Smooth muscle cell (in vitro differentiated cells): Measurements from ENCODE around the gene XYLT2. TPM values are rescaled to one million over a fixed set of nuclear protein-coding genes. Genes with fewer than 3 reads are reported as not detected.

Source experiments
- DNase-seq: peaks from one replicate; lab custom pipeline; 2025; ENCODE audit not compliant: unreplicated experiment; lab: John Stamatoyannopoulos, UW
- H2AFZ ChIP-seq: fragments of 200-600 bp; sonication (generic); 2 replicates; pipeline ENCODE4 v1.6.0; 2016; ENCODE audit warnings: antibody characterized with exemption, low read depth, mild to moderate bottlenecking
- H3F3A ChIP-seq: fragments of 200-600 bp; sonication (generic); 2 replicates; pipeline ENCODE4 v1.6.0; 2017; ENCODE audit warnings: antibody characterized with exemption, low read depth
- H3K27ac ChIP-seq: fragments of 200-600 bp; sonication (generic); 2 replicates; pipeline ENCODE4 v1.5.1; 2016; ENCODE audit warnings: low read depth, mild to moderate bottlenecking
- H3K27me3 ChIP-seq: fragments of 200-600 bp; sonication (generic); 2 replicates; pipeline ENCODE4 v1.6.1; 2016; ENCODE audit warnings: low read depth, mild to moderate bottlenecking
- H3K36me3 ChIP-seq: fragments of 200-600 bp; sonication (generic); 2 replicates; pipeline ENCODE4 v1.5.1; 2016; ENCODE audit warnings: low read depth
- H3K4me1 ChIP-seq: fragments of 200-600 bp; sonication (generic); 2 replicates; pipeline ENCODE4 v1.5.1; 2016; ENCODE audit warnings: low read depth
- H3K4me2 ChIP-seq: fragments of 200-600 bp; sonication (generic); 2 replicates; pipeline ENCODE4 v1.6.0; 2016; ENCODE audit warnings: mild to moderate bottlenecking
- H3K4me3 ChIP-seq: fragments of 200-600 bp; sonication (generic); 2 replicates; pipeline ENCODE4 v1.5.1; 2016; ENCODE audit warnings: mild to moderate bottlenecking
- H3K79me2 ChIP-seq: fragments of 200-600 bp; sonication (generic); 2 replicates; pipeline ENCODE4 v1.6.0; 2016; ENCODE audit warnings: low read depth, mild to moderate bottlenecking
- H3K9ac ChIP-seq: fragments of 200-600 bp; sonication (generic); 2 replicates; pipeline ENCODE4 v1.6.0; 2016; ENCODE audit warnings: low read depth
- H3K9me3 ChIP-seq: fragments of 200-600 bp; sonication (generic); replicated peaks from 2 replicates; pipeline ENCODE4 v1.5.1; 2016; ENCODE audit warnings: low read depth
- H4K20me1 ChIP-seq: fragments of 200-600 bp; sonication (generic); 2 replicates; pipeline ENCODE4 v1.6.0; 2016; ENCODE audit warnings: low read depth
- CTCF ChIP-seq: fragments of 200-600 bp; sonication (generic); IDR thresholded peaks from 2 replicates; pipeline ENCODE4 v1.5.1; 2017; ENCODE audit warnings: borderline replicate concordance, mild to moderate bottlenecking, antibody characterized with exemption; ENCODE audit not compliant: insufficient read depth, poor library complexity, severe bottlenecking
- WGBS: methylation state at CpG from one replicate; pipeline ENCODE4 v1.1.7; 2016; ENCODE audit warnings: low lambda C conversion rate; 5-methylcytosine and 5-hydroxymethylcytosine counted together
- polyA plus RNA-seq: library from polyadenylated mRNA; unstranded; fragments of >200 nt; fragmentation: Nextera tagmentation; extraction: Ambion mirVana; gene quantifications from 2 replicates; pipeline ENCODE4 v1.2.1, GENCODE V29; 2016
- total RNA-seq: library from RNA; depleted of rRNA; stranded (reverse); fragments of >200 nt; gene quantifications from 2 replicates; pipeline ENCODE4 v1.2.3, GENCODE V29; 2014

XYLT2 gene
- total and polyA plus RNA-seq, 2 experiments from 2014 or later = 32.3 to 34.3 TPM

DNA sequence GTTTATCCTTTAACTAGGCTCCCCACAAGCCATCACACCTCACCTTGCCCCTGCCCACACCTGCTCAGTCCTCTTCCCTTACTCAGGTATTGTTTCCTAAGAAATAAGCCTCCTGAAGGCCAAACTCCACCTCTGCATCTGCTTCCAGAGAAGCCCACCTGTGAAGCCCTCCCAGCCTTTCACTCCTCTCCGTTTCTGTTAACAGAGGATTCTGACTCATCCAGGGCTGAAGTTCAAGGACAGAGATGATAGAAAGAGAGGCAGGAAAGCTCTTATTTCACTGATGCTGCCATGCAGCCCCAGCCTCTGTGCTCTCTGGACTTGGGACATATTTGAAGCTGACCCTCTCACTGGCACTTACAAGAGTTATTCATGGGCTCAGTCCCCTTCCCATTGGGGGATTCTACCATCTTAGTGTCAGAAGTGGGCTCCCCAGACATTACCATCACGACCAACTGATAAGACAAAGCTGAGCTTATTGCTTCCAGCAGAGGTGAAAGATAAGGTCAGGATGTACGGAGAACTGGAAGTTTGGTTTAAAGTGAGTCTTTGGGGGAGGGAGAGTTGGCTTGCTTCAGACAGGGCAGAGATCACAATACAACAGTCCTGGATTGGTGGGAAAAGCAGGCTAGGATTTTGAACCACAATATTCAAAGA lies 35.3 kb upstream of the XYLT2 start:
- no peaks in the 10 kb centered on the region for H3K36me3 ChIP-seq
- H4K20me1 ChIP-seq = no peaks in the 10 kb centered on the region
- no peak overlapping the region for H2AFZ ChIP-seq
- no peak for TF ChIP-seq CTCF
- 16% methylated on average over 3 of the region's 3 CpGs for WGBS
- no peak overlapping the region for H3K27ac ChIP-seq
- no peak overlapping the region for H3K4me2 ChIP-seq
- no peak for DNase-seq
- H3K79me2 ChIP-seq = no peaks in the 10 kb centered on the region
- no peaks in the 10 kb centered on the region for H3F3A ChIP-seq
- H3K4me1 ChIP-seq = no peaks in the 10 kb centered on the region
- no peaks in the 10 kb centered on the region for H3K9me3 ChIP-seq
- no peak overlapping the region for H3K9ac ChIP-seq
- no peaks in the 10 kb centered on the region for H3K27me3 ChIP-seq
- no peak overlapping the region for H3K4me3 ChIP-seq

GRCh38 chr17:50311112-50311460 lies 34.8 kb upstream of the XYLT2 start:
- 88% methylated on average over 1 of the region's 1 CpG for WGBS
- Histone ChIP-seq H3K79me2 (no peaks in the 10 kb centered on the region), H3K4me2 (no peak overlapping the region), H2AFZ (no peak overlapping the region), H3K36me3 (no peaks in the 10 kb centered on the region), H3K4me3 (no peak overlapping the region), H4K20me1 (no peaks in the 10 kb centered on the region), H3K4me1 (no peaks in the 10 kb centered on the region), H3K9ac (no peak overlapping the region), H3K27me3 (no peaks in the 10 kb centered on the region), H3K9me3 (no peaks in the 10 kb centered on the region), H3K27ac (no peak overlapping the region), H3F3A (no peaks in the 10 kb centered on the region)
- DNase-seq = no peak
- TF ChIP-seq CTCF = no peak

DNA sequence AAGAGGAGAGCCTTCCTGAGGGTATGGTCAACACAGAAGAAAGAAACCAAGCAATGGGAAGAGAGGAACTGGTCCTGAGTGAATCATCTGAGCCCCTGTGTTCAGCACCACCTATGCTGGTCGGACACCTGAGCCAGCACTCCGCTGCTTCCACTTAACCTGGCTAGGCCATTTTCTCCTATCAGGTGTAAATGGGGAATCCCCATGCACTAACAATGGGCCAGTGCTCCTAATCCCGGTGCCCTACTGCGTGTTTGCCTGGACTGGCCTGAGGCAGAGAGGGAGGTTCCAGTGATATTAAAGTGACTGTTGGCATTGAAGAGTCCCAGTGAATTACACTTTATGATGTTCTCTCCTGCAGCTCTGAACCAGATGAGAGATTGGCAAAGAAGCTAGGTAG lies 34.4 kb upstream of the XYLT2 start:
- H4K20me1 ChIP-seq = no peaks in the 10 kb centered on the region
- WGBS = 62% methylated on average over 4 of the region's 4 CpGs
- H3K4me1 ChIP-seq = no peaks in the 10 kb centered on the region
- no peaks in the 10 kb centered on the region for H3K27me3 ChIP-seq
- TF ChIP-seq CTCF = no peak
- no peak overlapping the region for H2AFZ ChIP-seq
- no peaks in the 10 kb centered on the region for H3K9me3 ChIP-seq
- no peak overlapping the region for H3K4me2 ChIP-seq
- no peaks in the 10 kb centered on the region for H3K79me2 ChIP-seq
- no peaks in the 10 kb centered on the region for H3F3A ChIP-seq
- no peaks in the 10 kb centered on the region for H3K36me3 ChIP-seq
- H3K9ac ChIP-seq = no peak overlapping the region
- H3K27ac ChIP-seq = no peak overlapping the region
- H3K4me3 ChIP-seq = no peak overlapping the region
- no peak for DNase-seq

GRCh38 chr17:50312308-50312707 lies 33.6 kb upstream of the XYLT2 start:
- no peak for DNase-seq
- Histone ChIP-seq H3K36me3 (no peaks in the 10 kb centered on the region), H4K20me1 (no peaks in the 10 kb centered on the region), H3K4me3 (no peak overlapping the region), H3K9ac (no peak overlapping the region), H3K4me1 (no peaks in the 10 kb centered on the region), H3F3A (no peaks in the 10 kb centered on the region), H3K27me3 (no peaks in the 10 kb centered on the region), H3K79me2 (no peaks in the 10 kb centered on the region), H2AFZ (no peak overlapping the region), H3K9me3 (no peaks in the 10 kb centered on the region), H3K27ac (no peak overlapping the region), H3K4me2 (no peak overlapping the region)
- 61% methylated on average over 5 of the region's 5 CpGs for WGBS
- TF ChIP-seq CTCF = no peak
